ENCODE data around the gene POLDIP3.
"Not testable (repeated sequence)": the region's sequence is repeated elsewhere in the genome, so short reads cannot be mapped to it uniquely, and the experiment has no call there.

Gene POLDIP3

GRCh38 chr22:42574046-42574445, 40.6 kb downstream of the POLDIP3 start:
- H3K27me3 ChIP-seq (ENCODE audit: control insufficient read depth, insufficient read depth, low read length); DNase-seq (ENCODE audit: low read depth, low spot score); H3K4me1 ChIP-seq (ENCODE audit: control insufficient read depth, insufficient read depth, low read length); H3K9me3 ChIP-seq (ENCODE audit: control insufficient read depth, insufficient read depth, low read length); H3K27ac ChIP-seq (ENCODE audit: low read length); H3K4me3 ChIP-seq (ENCODE audit: low read length): not testable (repeated sequence)
- WGBS (ENCODE audit: insufficient coverage, insufficient read length): no CpG with 5 or more reads among the region's 1 CpG
- peaks cover 23% of the 10 kb centered on the region for H3K36me3 ChIP-seq (ENCODE audit: control insufficient read depth, insufficient read depth, low read length)

GRCh38 chr22:42571068-42571467, 43.6 kb downstream of the POLDIP3 start:
- not testable (repeated sequence) for H3K27ac ChIP-seq (ENCODE audit: low read length); DNase-seq (ENCODE audit: low read depth, low spot score); H3K9me3 ChIP-seq (ENCODE audit: control insufficient read depth, insufficient read depth, low read length); H3K4me3 ChIP-seq (ENCODE audit: low read length); H3K27me3 ChIP-seq (ENCODE audit: control insufficient read depth, insufficient read depth, low read length); H3K4me1 ChIP-seq (ENCODE audit: control insufficient read depth, insufficient read depth, low read length)
- WGBS (ENCODE audit: insufficient coverage, insufficient read length): no CpG with 5 or more reads among the region's 12 CpGs
- H3K36me3 ChIP-seq (ENCODE audit: control insufficient read depth, insufficient read depth, low read length): peaks cover 13% of the 10 kb centered on the region

GRCh38 chr22:42570580-42570979, 44.1 kb downstream of the POLDIP3 start:
- not testable (repeated sequence) for H3K27me3 ChIP-seq (ENCODE audit: control insufficient read depth, insufficient read depth, low read length); H3K4me1 ChIP-seq (ENCODE audit: control insufficient read depth, insufficient read depth, low read length); H3K9me3 ChIP-seq (ENCODE audit: control insufficient read depth, insufficient read depth, low read length); H3K36me3 ChIP-seq (ENCODE audit: control insufficient read depth, insufficient read depth, low read length); DNase-seq (ENCODE audit: low read depth, low spot score); H3K27ac ChIP-seq (ENCODE audit: low read length); H3K4me3 ChIP-seq (ENCODE audit: low read length)
- WGBS (ENCODE audit: insufficient coverage, insufficient read length): no CpG with 5 or more reads among the region's 9 CpGs

GRCh38 chr22:42567950-42568349, 46.7 kb downstream of the POLDIP3 start:
- WGBS (ENCODE audit: insufficient coverage, insufficient read length): no CpG with 5 or more reads among the region's 6 CpGs
- not testable (repeated sequence) for DNase-seq (ENCODE audit: low read depth, low spot score)

GRCh38 chr22:42565956-42566355, 48.7 kb downstream of the POLDIP3 start:
- Histone ChIP-seq H3K4me1 (ENCODE audit: control insufficient read depth, insufficient read depth, low read length) (no peaks in the 10 kb centered on the region; the same call in 1 of the 2 replicates), H3K27me3 (ENCODE audit: control insufficient read depth, insufficient read depth, low read length) (no peaks in the 10 kb centered on the region), H3K27ac (ENCODE audit: low read length) (no peak overlapping the region), H3K36me3 (ENCODE audit: control insufficient read depth, insufficient read depth, low read length) (no peaks in the 10 kb centered on the region), H3K4me3 (ENCODE audit: low read length) (no peak overlapping the region), H3K9me3 (ENCODE audit: control insufficient read depth, insufficient read depth, low read length) (no peaks in the 10 kb centered on the region)
- no CpG with 5 or more reads among the region's 12 CpGs for WGBS (ENCODE audit: insufficient coverage, insufficient read length)
- DNase-seq (ENCODE audit: low read depth, low spot score): no peak

More at GRCh38 chr22:42567950-42568349, 46.7 kb downstream of the POLDIP3 start:
- not testable (repeated sequence) for H3K9me3 ChIP-seq (ENCODE audit: control insufficient read depth, insufficient read depth, low read length); H3K27ac ChIP-seq (ENCODE audit: low read length); H3K4me3 ChIP-seq (ENCODE audit: low read length); H3K27me3 ChIP-seq (ENCODE audit: control insufficient read depth, insufficient read depth, low read length); H3K36me3 ChIP-seq (ENCODE audit: control insufficient read depth, insufficient read depth, low read length); H3K4me1 ChIP-seq (ENCODE audit: control insufficient read depth, insufficient read depth, low read length)

GRCh38 chr22:42564699-42565098, 50.0 kb downstream of the POLDIP3 start:
- Histone ChIP-seq H3K9me3 (ENCODE audit: control insufficient read depth, insufficient read depth, low read length) (no peaks in the 10 kb centered on the region), H3K4me1 (ENCODE audit: control insufficient read depth, insufficient read depth, low read length) (no peaks in the 10 kb centered on the region; the same call in 1 of the 2 replicates), H3K36me3 (ENCODE audit: control insufficient read depth, insufficient read depth, low read length) (no peaks in the 10 kb centered on the region), H3K27ac (ENCODE audit: low read length) (no peak overlapping the region), H3K4me3 (ENCODE audit: low read length) (no peak overlapping the region), H3K27me3 (ENCODE audit: control insufficient read depth, insufficient read depth, low read length) (no peaks in the 10 kb centered on the region; the same call in 1 of the 2 replicates)
- no CpG with 5 or more reads among the region's 17 CpGs for WGBS (ENCODE audit: insufficient coverage, insufficient read length)
- DNase-seq (ENCODE audit: low read depth, low spot score): no peak

GRCh38 chr22:42563943-42564342, 50.7 kb downstream of the POLDIP3 start:
- H3K4me1 ChIP-seq (ENCODE audit: control insufficient read depth, insufficient read depth, low read length); H3K27me3 ChIP-seq (ENCODE audit: control insufficient read depth, insufficient read depth, low read length); H3K9me3 ChIP-seq (ENCODE audit: control insufficient read depth, insufficient read depth, low read length); H3K4me3 ChIP-seq (ENCODE audit: low read length); H3K36me3 ChIP-seq (ENCODE audit: control insufficient read depth, insufficient read depth, low read length); H3K27ac ChIP-seq (ENCODE audit: low read length); DNase-seq (ENCODE audit: low read depth, low spot score): not testable (repeated sequence)
- no CpG with 5 or more reads among the region's 3 CpGs for WGBS (ENCODE audit: insufficient coverage, insufficient read length)

GRCh38 chr22:42562684-42563083, 52.0 kb downstream of the POLDIP3 start:
- no peak for DNase-seq (ENCODE audit: low read depth, low spot score)
- Histone ChIP-seq H3K36me3 (ENCODE audit: control insufficient read depth, insufficient read depth, low read length) (no peaks in the 10 kb centered on the region), H3K9me3 (ENCODE audit: control insufficient read depth, insufficient read depth, low read length) (no peaks in the 10 kb centered on the region), H3K4me1 (ENCODE audit: control insufficient read depth, insufficient read depth, low read length) (no peaks in the 10 kb centered on the region; the same call in 1 of the 2 replicates), H3K4me3 (ENCODE audit: low read length) (no peak overlapping the region), H3K27ac (ENCODE audit: low read length) (no peak overlapping the region), H3K27me3 (ENCODE audit: control insufficient read depth, insufficient read depth, low read length) (no peaks in the 10 kb centered on the region; the same call in 1 of the 2 replicates)
- no CpG with 5 or more reads among the region's 2 CpGs for WGBS (ENCODE audit: insufficient coverage, insufficient read length)

GRCh38 chr22:42562279-42562678, 52.4 kb downstream of the POLDIP3 start:
- no peaks in the 10 kb centered on the region; the same call in 1 of the 2 replicates for H3K27me3 ChIP-seq (ENCODE audit: control insufficient read depth, insufficient read depth, low read length)
- no peak for DNase-seq (ENCODE audit: low read depth, low spot score)
- no peaks in the 10 kb centered on the region for H3K36me3 ChIP-seq (ENCODE audit: control insufficient read depth, insufficient read depth, low read length)
- no peaks in the 10 kb centered on the region for H3K9me3 ChIP-seq (ENCODE audit: control insufficient read depth, insufficient read depth, low read length)
- no peak overlapping the region for H3K4me3 ChIP-seq (ENCODE audit: low read length)
- no peak overlapping the region for H3K27ac ChIP-seq (ENCODE audit: low read length)
- no CpG with 5 or more reads among the region's 8 CpGs for WGBS (ENCODE audit: insufficient coverage, insufficient read length)
- no peaks in the 10 kb centered on the region; the same call in 1 of the 2 replicates for H3K4me1 ChIP-seq (ENCODE audit: control insufficient read depth, insufficient read depth, low read length)

- Histone ChIP-seq H3K4me3 (ENCODE audit: low read length) (no peak overlapping the region), H3K27me3 (ENCODE audit: control insufficient read depth, insufficient read depth, low read length) (no peaks in the 10 kb centered on the region; the same call in 1 of the 2 replicates), H3K9me3 (ENCODE audit: control insufficient read depth, insufficient read depth, low read length) (no peaks in the 10 kb centered on the region), H3K4me1 (ENCODE audit: control insufficient read depth, insufficient read depth, low read length) (no peaks in the 10 kb centered on the region; the same call in 1 of the 2 replicates), H3K27ac (ENCODE audit: low read length) (no peak overlapping the region), H3K36me3 (ENCODE audit: control insufficient read depth, insufficient read depth, low read length) (no peaks in the 10 kb centered on the region)
- DNase-seq (ENCODE audit: low read depth, low spot score): no peak
- WGBS (ENCODE audit: insufficient coverage, insufficient read length): no CpG with 5 or more reads among the region's 5 CpGs
Measured at GRCh38 chr22:42561856-42562255, 52.8 kb downstream of the POLDIP3 start.

- DNase-seq (ENCODE audit: low read depth, low spot score): no peak
- no peaks in the 10 kb centered on the region; the same call in 1 of the 2 replicates for H3K27me3 ChIP-seq (ENCODE audit: control insufficient read depth, insufficient read depth, low read length)
- WGBS (ENCODE audit: insufficient coverage, insufficient read length): no CpG with 5 or more reads among the region's 7 CpGs
- no peaks in the 10 kb centered on the region for H3K9me3 ChIP-seq (ENCODE audit: control insufficient read depth, insufficient read depth, low read length)
- H3K4me3 ChIP-seq (ENCODE audit: low read length): no peak overlapping the region
- no peak overlapping the region for H3K27ac ChIP-seq (ENCODE audit: low read length)
- H3K4me1 ChIP-seq (ENCODE audit: control insufficient read depth, insufficient read depth, low read length): no peaks in the 10 kb centered on the region; the same call in 1 of the 2 replicates
- no peaks in the 10 kb centered on the region for H3K36me3 ChIP-seq (ENCODE audit: control insufficient read depth, insufficient read depth, low read length)
Measured at GRCh38 chr22:42560781-42561180, 53.9 kb downstream of the POLDIP3 start.
